ENCODE results near the gene RNF123.

DNA sequence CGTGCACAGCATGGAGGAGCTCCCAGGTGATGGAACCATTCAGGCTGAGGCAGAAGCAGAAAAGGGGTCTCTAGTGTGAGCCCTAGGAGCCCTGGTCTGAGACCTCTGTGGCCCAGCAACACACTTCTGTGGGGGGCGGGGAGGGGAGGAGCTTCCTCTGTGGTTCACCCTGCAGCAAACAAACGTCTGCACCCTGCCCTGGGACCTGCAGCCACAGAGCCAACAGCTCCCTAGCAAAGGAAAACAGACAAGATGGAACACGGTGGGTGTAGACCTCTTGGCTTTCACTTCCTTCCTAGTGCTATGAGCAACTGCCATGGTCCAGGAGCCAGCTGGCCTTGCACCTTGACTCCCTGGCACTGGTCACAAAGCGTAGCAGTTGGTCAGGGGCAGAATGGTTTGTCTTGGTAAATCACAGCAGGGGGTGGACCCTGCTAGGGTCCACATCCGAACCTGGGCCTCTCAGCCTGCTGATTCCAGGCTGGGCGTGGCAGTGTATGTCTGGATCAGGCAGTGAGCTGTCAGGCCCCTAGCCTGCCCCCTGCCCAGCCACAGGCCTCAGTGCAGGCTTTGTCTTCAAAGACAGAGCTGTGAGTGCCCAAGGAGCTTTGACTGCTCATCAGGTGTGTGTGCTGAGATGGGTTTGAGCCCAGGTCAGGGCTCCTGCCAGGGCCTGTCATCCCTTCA, 23.4 kb downstream of the RNF123 start:
- TF ChIP-seq CTCF (IDR thresholded peaks at IDR 0.05) (no peak), POLR2AphosphoS5 (IDR thresholded peaks at IDR 0.05; ENCODE audit: low read depth, low read length) (no peak), SIN3A (IDR thresholded peaks at IDR 0.05; ENCODE audit: borderline replicate concordance, insufficient read depth, low read depth, low read length) (no peak)
- TF ChIP-seq, protein P1, sequence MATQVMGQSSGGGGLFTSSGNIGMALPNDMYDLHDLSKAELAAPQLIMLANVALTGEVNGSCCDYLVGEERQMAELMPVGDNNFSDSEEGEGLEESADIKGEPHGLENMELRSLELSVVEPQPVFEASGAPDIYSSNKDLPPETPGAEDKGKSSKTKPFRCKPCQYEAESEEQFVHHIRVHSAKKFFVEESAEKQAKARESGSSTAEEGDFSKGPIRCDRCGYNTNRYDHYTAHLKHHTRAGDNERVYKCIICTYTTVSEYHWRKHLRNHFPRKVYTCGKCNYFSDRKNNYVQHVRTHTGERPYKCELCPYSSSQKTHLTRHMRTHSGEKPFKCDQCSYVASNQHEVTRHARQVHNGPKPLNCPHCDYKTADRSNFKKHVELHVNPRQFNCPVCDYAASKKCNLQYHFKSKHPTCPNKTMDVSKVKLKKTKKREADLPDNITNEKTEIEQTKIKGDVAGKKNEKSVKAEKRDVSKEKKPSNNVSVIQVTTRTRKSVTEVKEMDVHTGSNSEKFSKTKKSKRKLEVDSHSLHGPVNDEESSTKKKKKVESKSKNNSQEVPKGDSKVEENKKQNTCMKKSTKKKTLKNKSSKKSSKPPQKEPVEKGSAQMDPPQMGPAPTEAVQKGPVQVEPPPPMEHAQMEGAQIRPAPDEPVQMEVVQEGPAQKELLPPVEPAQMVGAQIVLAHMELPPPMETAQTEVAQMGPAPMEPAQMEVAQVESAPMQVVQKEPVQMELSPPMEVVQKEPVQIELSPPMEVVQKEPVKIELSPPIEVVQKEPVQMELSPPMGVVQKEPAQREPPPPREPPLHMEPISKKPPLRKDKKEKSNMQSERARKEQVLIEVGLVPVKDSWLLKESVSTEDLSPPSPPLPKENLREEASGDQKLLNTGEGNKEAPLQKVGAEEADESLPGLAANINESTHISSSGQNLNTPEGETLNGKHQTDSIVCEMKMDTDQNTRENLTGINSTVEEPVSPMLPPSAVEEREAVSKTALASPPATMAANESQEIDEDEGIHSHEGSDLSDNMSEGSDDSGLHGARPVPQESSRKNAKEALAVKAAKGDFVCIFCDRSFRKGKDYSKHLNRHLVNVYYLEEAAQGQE (IDR thresholded peaks at IDR 0.05; ENCODE audit: insufficient read depth in 1 of 2, low read depth in 2 of 2, low read length in 1 of 2), result no peak

Data from Panc1 (cell line).